ENCODE measurements around the gene MAFG.
A peak's percentile ranks its signal among the peaks of the same experiment; 100 is the strongest.

MAFG gene

DNA sequence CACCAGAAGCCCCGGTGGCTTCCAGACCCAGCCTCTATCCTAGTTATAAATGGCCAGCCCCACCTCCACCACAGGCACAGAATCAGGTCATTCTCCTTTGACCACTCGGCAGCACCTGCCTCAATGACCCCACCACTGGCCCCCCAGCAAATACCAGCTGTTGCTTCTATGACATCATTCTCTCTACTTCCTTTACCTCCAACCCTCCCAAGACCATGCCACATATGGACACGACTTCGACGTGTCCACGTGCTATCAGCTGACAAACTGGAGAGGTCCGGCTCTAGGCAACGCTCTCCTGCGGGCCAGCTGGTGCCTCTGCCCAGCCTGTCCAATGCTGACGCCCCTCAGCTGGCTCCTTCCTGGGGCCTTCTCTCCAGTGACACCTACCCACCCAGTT, 42.1 kb downstream of the MAFG start:
- CTCF ChIA-PET: no interaction called here
- POLR2A ChIA-PET (ENCODE audit: low non-redundant PET): interaction anchor here (0.6 kb wide), 1 partner anchor 16 kb away, joined by 3 read pairs; no protein-coding TSS in a partner anchor
- DNase-seq (ENCODE audit: low spot score): no peak

DNA sequence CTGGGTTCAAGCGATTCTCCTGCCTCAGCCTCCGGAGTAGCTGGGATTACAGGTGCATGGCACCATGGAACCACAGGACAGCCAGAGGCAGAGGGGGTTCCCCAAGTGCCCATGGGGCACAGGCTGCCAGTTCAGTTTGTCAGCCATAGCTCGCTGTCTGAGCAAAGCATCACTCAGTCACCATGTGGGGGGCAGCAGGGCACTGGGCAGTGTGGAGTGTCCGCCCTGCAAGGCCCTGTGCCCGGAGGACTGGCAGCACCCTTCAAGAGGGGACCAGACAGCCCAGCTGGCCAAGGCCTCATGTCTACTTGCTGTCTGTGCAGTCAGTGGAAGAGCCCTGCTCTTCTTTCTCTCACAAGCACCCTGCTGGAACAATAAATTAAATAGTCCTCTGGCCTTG, 42.6 kb downstream of the MAFG start:
- TF ChIP-seq, protein P1, sequence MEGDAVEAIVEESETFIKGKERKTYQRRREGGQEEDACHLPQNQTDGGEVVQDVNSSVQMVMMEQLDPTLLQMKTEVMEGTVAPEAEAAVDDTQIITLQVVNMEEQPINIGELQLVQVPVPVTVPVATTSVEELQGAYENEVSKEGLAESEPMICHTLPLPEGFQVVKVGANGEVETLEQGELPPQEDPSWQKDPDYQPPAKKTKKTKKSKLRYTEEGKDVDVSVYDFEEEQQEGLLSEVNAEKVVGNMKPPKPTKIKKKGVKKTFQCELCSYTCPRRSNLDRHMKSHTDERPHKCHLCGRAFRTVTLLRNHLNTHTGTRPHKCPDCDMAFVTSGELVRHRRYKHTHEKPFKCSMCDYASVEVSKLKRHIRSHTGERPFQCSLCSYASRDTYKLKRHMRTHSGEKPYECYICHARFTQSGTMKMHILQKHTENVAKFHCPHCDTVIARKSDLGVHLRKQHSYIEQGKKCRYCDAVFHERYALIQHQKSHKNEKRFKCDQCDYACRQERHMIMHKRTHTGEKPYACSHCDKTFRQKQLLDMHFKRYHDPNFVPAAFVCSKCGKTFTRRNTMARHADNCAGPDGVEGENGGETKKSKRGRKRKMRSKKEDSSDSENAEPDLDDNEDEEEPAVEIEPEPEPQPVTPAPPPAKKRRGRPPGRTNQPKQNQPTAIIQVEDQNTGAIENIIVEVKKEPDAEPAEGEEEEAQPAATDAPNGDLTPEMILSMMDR (conservative IDR thresholded peaks at IDR 0.05; ENCODE audit: low read depth): no peak
- POLR2A ChIA-PET (ENCODE audit: low non-redundant PET): interaction anchor here (0.6 kb wide), 1 partner anchor 16 kb away, joined by 3 read pairs; no protein-coding TSS in a partner anchor
- CTCF ChIA-PET: no interaction called here
- H3K27ac ChIP-seq: peak overlapping the region; percentile 98
- DNase-seq (ENCODE audit: low spot score): no peak

More for the DNA sequence above, 42.1 kb downstream of the MAFG start:
- TF ChIP-seq, protein P1 (conservative IDR thresholded peaks at IDR 0.05; ENCODE audit: low read depth): no peak
- peak overlapping the region; percentile 98 for H3K27ac ChIP-seq

DNA sequence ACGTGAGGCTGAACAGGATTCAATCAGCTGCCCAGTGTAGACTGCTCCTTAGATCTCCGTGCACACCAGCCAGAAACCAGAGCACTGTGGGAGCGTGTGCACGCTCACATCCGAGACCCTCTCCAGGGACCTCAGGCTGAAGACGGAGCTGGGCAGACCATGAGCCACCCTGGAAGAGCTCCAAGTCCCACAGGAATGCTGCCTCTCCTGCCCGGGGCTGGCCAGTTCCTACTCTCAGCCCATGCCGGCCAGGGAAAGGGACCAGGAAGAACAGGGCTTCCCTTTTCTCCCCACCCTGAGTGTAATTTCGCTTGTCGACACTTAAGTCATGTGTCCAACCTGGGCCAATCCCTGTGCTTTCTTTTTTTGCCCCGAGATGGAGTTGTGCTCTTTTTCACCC, 43.0 kb downstream of the MAFG start:
- CTCF ChIA-PET: interaction anchor here (1.2 kb wide), 1 partner anchor 75 kb away, joined by 4 read pairs; no protein-coding TSS in a partner anchor
- TF ChIP-seq, protein P1 (conservative IDR thresholded peaks at IDR 0.05; ENCODE audit: low read depth): no peak
- DNase-seq (ENCODE audit: low spot score): no peak
- POLR2A ChIA-PET (ENCODE audit: low non-redundant PET): no interaction called here
- peak overlapping the region; percentile 98 for H3K27ac ChIP-seq

GRCh38 chr17:81879121-81879520, 48.4 kb downstream of the MAFG start:
- ChIA-PET POLR2A (ENCODE audit: low non-redundant PET) (no interaction called here), CTCF (interaction anchor here (0.6 kb wide), 1 partner anchor 508 kb away, joined by 4 read pairs; no protein-coding TSS in a partner anchor)
- TF ChIP-seq, protein P1 (conservative IDR thresholded peaks at IDR 0.05; ENCODE audit: low read depth): no peak
- H3K27ac ChIP-seq: peak overlapping the region; percentile 44
- DNase-seq (ENCODE audit: low spot score): no peak

GRCh38 chr17:81878294-81878693, 49.2 kb downstream of the MAFG start:
- ChIA-PET CTCF (no interaction called here), POLR2A (ENCODE audit: low non-redundant PET) (no interaction called here)
- H3K27ac ChIP-seq: no peak overlapping the region
- no peak for DNase-seq (ENCODE audit: low spot score)
- TF ChIP-seq, protein P1 (conservative IDR thresholded peaks at IDR 0.05; ENCODE audit: low read depth): no peak

- ChIA-PET POLR2A (ENCODE audit: low non-redundant PET) (no interaction called here), CTCF (no interaction called here)
- DNase-seq (ENCODE audit: low spot score): no peak
- H3K27ac ChIP-seq: peak overlapping the region; percentile 25
- TF ChIP-seq, protein P1 (conservative IDR thresholded peaks at IDR 0.05; ENCODE audit: low read depth): no peak
Observed at GRCh38 chr17:81877569-81877968, 50.0 kb downstream of the MAFG start.
